GM21367 (cell line): Measurements from ENCODE around the gene B4GALT5.
"Not testable (repeated sequence)": the region's sequence is repeated elsewhere in the genome, so short reads cannot be mapped to it uniquely, and the experiment has no call there.

Source experiments
- ATAC-seq: cut with Tn5 transposase; IDR thresholded peaks from one replicate; pipeline ENCODE4 v1.9.1; 2021; ENCODE audit not compliant: unreplicated experiment

Gene B4GALT5

GRCh38 chr20:49737260-49737659 is 23.6 kb upstream of the B4GALT5 start:
- no peak for ATAC-seq

- no peak for ATAC-seq
Observed at GRCh38 chr20:49729780-49730179, 16.1 kb upstream of the B4GALT5 start.

DNA sequence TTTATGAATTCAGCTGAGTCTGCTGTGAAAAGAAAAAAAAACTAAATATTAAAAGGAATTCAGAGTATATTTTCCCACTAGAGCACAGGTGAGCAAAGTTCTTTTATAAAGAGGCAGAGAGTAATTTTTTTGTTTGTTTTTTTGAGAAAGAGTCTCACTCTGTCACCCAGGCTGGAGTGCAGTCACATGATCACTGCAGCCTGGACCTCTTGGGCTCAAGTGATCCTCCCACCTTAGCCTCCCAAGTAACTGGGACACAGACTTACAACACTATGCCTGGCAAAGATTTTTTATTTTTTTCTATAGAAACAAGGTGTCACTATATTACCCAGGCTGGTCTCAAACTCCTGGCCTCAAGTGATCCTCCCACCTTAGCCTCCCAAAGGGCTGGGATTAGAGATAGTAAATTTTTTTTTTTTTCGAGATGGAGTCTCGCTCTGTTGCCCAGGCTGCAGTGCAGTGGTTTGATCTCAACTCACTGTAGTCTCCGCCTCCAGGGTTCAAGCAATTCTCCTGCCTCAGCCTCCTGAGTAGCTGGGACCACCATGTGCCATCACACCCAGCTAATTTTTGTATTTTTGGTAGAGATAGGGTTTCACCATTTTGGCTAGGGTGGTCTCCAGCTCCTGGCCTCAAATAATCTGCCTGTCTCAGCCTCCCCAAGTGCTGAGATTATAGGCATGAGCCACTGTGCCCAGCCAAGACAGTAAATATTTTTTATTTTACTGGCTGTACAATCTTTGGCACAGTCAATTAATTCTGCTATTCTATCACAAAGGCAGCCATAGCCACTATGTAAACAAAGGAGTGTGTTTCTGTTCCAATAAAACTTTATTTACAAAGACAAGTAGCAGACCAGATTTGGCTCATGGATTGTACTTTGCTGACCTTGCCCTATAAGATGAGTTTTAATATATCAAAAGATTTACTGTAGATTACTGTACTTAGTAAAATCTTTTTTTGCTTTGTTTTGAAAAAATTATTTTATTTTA is 14.5 kb upstream of the B4GALT5 start:
- ATAC-seq: no peak

DNA sequence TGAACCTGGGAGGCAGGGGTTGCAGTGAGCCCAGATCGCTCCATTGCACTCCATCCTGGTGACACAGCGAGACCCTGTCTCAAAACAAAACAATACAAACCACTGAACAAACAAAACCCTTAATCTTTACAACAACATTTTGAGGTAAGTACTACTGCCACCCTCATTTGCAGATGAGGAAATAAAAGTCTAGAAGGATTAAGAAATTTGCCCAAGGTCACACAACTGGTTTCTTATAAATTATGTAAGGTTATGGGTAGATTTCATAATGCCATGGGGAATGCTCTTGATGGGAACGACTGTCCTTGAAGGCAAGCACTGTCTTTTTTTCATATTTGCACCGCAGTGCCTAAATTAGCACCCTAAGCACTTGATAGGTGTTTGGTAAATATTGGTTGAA is 13.8 kb upstream of the B4GALT5 start:
- no peak for ATAC-seq

DNA sequence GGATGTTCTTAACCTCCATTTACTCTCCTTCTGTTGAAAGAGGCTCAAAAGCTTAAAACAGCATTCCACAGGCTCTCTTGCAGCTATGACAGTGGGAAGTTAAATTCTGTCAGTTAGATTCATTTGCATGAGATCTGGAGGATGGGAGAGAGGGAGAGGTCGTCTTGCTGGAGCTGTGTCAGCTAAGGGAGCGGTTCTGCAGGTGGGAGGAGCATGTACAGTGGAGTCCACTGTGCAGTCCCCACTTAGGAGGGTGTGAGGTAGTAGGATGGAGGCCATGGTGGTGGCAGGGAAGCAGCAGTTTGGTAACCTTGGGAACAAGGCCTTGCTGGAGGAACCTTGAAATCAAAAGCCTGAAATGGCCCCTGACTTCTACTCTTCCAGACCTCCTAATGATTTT is 12.0 kb upstream of the B4GALT5 start:
- ATAC-seq: no peak

- ATAC-seq: not testable (repeated sequence)
Observed at GRCh38 chr20:49725224-49725606, 11.5 kb upstream of the B4GALT5 start.

DNA sequence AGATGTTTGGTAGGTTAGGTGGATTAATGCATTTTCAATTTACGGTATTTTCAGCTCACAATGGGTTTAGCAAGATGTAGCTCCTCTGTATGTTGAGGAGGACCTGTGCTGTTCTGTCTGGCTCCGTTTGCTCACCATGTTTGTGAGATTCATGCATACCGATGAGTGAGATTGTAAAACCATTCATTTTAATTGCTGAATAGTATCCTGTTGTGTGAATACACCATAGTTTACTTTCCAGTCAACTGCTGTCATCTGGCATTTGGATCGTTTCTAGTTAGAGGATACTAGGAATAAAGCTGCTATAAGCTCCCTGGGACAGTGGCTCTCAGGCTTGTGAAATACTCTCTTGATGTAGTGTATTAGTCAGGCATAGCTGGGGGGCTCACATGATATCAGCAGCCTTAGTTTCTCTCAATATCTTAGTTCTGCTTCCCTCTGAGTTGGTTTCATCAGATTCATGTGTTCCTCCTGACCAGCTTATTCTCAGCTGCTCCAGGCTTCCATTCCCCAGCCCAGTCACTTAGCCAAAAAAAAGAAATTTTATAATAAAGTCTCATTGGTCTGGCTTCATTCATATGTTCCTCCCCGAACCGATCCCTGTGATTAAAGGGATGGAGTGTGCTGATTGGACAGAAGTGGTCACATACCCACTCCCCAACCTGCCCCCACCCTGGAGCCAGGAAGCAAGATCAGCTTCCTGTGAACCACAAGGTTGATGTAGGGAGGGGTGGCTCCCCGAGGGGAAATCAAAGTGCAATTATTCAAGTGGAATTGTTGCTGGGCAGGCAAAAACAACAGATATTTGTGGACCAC is 10.9 kb upstream of the B4GALT5 start:
- ATAC-seq: no peak

DNA sequence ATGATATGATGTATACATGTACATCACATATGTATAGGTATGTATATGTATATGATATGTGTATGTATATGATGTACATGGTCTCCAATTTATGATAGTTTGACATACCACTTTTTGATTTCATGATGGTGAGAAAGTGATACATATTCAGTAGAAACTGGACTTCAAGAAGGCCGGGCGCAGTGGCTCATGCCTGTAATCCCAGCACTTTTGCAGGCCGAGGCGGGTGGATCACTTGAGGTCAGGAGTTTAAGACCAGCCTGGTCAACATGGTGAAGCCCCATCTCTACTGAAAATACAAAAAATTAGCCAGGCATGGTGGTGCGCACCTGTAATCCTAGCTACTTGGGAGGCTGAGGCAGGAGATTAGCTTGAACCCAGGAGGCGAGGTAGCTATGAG is 10.1 kb upstream of the B4GALT5 start:
- not testable (repeated sequence) for ATAC-seq

DNA sequence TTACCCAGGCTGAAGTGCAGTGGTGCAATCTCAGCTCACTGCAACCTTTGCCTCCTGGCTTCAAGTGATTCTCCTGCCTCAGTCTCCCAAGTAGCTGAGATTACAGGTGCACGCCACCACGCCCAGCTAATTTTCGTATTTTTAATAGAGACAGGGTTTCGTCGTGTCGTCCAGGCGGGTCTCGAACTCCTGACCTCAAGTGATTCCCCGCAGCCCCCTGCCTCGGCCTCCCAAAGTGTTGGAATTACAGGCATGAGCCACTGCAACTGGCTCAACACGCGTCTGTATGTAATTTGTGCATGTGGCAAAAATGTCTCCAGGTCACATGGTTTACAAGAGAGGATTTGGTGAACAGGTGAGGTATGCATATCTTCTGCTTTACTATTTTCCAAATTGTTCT is 7.6 kb upstream of the B4GALT5 start:
- not testable (repeated sequence) for ATAC-seq

DNA sequence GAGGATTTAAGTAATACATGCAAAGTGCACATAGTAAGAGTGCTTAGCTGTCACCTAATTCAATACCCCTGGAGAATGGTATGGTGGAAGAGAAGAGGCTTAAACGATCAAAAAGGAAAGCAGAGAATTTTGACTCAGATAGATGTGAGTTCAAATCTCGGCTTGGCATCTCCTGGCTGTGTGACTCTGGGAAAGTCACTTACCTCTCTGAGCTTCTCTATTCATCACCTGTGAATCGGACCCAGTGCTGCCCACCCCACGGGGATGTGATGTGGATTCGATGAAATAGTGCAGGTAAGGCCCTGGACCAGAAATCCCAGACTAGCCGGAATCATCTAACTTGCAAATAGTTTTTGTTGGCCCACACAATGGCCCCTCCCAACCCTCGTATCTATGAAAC is 1.8 kb upstream of the B4GALT5 start:
- ATAC-seq: no peak

DNA sequence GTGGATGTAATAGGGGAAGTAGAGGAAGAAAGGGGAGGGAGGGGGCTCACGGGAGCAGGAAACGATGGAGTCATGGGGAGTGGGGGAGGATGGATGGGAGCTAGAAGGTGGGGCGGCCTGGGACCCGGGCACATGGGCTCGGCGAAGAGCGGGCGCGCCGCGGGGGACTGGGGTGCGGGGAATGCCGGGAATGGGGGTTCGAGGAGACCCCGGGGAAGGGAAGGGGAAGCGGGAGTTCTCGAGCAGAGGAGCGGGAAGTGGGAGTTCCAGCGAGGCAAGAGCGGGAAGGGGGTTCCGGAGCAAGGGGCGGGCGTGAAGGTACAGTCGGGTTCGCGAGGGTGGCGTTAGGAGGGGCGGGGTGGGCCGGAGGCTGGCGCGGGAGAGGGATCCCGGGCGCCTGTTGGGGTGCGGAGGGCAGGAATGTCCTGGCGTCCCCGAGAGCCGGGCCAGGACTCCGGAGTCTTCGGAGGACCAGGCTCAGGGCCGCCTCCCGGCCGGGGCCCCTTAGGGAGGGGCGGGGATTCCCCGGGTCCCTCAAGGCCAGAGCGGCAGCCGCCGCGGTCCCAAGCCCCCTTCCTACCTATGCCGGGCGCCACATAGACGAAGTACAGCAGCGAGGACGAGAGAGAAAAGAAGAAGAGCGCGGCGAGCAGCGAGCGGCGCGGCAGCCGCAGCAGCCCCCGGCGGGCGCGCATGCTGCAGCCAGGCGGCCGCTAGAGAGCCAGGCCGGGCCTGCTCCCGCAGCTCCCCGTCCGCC is 504 bp downstream of the B4GALT5 start:
- ATAC-seq: peak; percentile 37

DNA sequence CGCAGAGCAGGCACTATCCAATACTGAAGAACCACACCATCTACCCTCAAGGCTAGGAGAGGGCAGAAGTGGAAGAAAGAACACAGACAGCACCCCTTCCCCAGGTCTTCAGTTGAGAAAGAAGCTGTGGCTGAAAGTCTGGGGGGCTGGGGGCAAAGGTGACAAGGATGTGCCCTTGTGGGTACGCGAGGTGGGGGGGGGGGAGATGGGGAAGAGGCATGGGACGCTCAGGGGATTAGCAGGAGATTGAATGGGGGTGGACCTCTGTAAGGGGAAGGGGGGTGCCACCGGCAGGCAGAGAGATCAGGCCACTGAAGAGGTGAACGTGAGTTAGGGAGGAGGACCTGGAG is 1.1 kb downstream of the B4GALT5 start:
- no peak for ATAC-seq

GRCh38 chr20:49712118-49712517 is 1.6 kb downstream of the B4GALT5 start:
- no peak for ATAC-seq

GRCh38 chr20:49711667-49711987 is 2.1 kb downstream of the B4GALT5 start:
- ATAC-seq: no peak

DNA sequence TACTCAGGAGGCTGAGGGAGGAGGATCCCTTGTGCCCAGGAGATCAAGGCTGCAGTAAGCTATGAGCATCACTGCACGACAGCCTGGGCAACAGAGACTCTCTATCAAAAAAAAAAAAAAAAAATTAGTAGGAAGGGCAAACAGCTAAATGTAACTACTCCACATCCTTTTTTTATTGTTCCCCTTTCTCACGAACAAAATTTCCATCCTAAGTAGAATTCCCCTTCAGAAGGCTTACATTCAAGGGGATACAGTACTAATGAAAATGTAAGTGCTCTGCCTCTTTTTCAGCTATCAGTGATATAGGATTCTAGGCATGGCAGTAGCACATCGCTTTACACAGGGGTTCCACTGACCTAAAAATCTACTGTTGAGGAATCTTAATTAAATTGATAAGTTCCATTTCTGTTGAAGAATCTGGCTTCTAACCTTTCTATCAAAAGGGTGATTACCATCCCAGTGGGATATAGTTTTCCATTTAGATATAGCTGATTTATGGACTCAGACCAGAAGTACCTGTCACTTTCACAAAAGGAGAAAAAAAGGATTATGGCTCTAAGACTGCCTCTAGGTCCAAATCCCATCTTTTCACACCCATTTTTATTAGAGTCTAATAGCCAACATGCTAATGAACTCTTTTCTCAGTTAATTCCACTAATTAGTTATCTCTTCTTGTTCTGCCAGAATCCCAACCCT is 2.6 kb downstream of the B4GALT5 start:
- ATAC-seq: no peak

DNA sequence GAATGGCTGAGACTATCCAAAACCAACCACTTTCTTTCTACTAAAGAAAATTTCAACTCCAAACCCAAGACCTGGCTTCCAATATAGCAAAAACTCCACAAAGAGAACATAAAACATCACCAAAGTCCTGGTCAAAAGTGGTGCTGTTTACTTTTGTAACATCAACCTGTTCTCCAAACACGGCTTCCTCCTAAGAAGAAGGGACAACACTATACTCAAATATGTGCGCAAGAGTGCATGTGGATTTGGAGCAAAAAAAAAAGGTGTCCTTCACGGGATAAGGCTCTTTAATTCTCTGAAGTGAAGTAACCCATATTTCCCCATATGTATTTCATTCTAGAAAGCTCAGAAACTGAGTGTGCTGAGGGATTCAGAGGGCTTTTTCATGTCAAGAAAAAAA is 6.6 kb downstream of the B4GALT5 start:
- ATAC-seq: no peak

- ATAC-seq: no peak
Observed at GRCh38 chr20:49706630-49707091, 7.0 kb downstream of the B4GALT5 start.

DNA sequence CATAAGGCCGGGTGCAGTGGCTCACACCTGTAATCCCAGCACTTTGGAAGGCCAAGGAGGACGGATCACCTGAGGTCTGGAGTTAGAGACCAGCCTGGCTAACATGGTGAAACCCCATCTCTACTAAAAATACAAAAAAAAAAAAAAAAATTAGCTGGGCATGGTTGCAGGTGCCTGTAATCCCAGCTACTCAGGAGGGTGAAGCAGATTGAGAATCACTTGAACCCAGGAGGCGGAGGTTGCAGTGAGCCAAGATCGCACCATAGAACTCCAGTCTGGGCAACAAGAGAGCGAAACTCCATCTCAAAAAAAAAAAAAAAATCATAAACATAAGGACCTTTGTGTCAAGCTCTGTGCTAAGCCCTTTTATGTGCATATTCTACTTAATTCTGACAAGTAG is 7.8 kb downstream of the B4GALT5 start:
- ATAC-seq: not testable (repeated sequence)

DNA sequence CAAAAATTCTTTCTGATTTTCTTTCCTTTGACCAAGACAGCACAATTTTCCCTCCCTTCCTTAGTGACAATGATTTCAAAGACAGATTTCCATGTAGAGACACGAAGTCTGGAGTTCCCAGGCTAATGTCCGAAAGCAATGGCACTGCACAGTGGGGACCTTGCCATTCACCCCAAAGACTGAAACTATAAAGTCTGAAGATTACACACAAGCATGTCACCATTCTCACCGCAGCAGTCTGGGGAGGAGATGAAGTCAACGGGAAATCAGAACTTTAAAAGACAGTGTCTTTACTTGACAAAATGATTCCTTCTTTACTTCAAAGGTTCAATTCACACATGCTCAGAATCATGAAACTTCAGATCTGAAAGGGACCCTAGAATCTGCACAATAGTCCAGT is 8.3 kb downstream of the B4GALT5 start:
- no peak for ATAC-seq

DNA sequence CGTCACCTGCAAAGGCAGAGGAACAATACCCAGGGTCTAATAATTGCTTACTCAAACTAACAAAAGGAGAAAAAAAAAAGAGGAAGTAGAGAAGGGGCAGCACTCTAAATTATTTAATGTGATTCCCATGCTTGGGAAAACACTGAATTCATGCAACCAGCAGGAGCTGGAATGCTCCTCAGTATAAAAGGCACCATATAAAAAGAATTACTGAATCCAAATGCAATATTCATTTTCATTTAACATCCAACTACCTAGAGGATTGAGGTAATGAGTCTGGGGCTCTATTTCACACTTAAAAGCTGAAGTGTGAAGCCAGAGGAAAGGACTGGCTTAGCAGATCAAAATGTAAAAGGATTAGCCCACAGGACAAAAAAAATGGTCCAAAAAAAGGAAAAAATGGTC is 8.7 kb downstream of the B4GALT5 start:
- no peak for ATAC-seq

GRCh38 chr20:49701916-49702315 is 11.8 kb downstream of the B4GALT5 start:
- no peak for ATAC-seq
